Liver (tissue), 9 donors: ENCODE results near the gene PATZ1. TPM values are rescaled to one million over a fixed set of nuclear protein-coding genes. Genes with fewer than 3 reads are reported as not detected.

Experiments used
- DNase-seq: peaks from one replicate; pipeline ENCODE4 v3.0.0-alpha.2; 2017; ENCODE audit warnings: low spot score
- H3K27ac ChIP-seq, 2 donors: one replicate each; pipeline ENCODE4 v1.7.0; 2013; ENCODE audit warnings: inconsistent platforms in 2 of 2, low read length in 2 of 2, control low read depth in 1 of 2, low read depth in 1 of 2, mild to moderate bottlenecking in 1 of 2
- H3K27me3 ChIP-seq, 4 donors: one replicate each; pipeline versions ENCODE4 v1.6.1 to v1.7.0; 2013; ENCODE audit warnings: low read length in 3 of 4, inconsistent platforms in 1 of 4, mild to moderate bottlenecking in 1 of 4, moderate library complexity in 1 of 4; ENCODE audit not compliant: control insufficient read depth in 4 of 4, insufficient read depth in 4 of 4
- H3K36me3 ChIP-seq, 4 donors: one replicate each; pipeline versions ENCODE4 v1.6.1 to v1.7.0; 2013; ENCODE audit warnings: low read length in 3 of 4, mild to moderate bottlenecking in 3 of 4, low read depth in 1 of 4, moderate library complexity in 1 of 4; ENCODE audit not compliant: control insufficient read depth in 4 of 4, insufficient read depth in 3 of 4
- H3K4me1 ChIP-seq, 4 donors: one replicate each; pipeline versions ENCODE4 v1.6.1 to v1.7.0; 2013; ENCODE audit warnings: low read length in 3 of 4, mild to moderate bottlenecking in 3 of 4, moderate library complexity in 1 of 4; ENCODE audit not compliant: control insufficient read depth in 4 of 4, insufficient read depth in 4 of 4
- H3K4me3 ChIP-seq, 3 donors: one replicate each; pipeline versions ENCODE4 v1.6.1 to v1.7.0; 2013; ENCODE audit warnings: low read length in 3 of 3, control low read depth in 1 of 3, low read depth in 1 of 3, mild to moderate bottlenecking in 1 of 3
- H3K9ac ChIP-seq, 2 donors: one replicate each; pipeline ENCODE4 v1.7.0; 2013; ENCODE audit warnings: low read length in 2 of 2, mild to moderate bottlenecking in 2 of 2, moderate library complexity in 2 of 2, control low read depth in 1 of 2, low read depth in 1 of 2
- H3K9me3 ChIP-seq, 4 donors: one replicate each; pipeline versions ENCODE4 v1.6.1 to v1.7.0; 2013; ENCODE audit warnings: low read length in 3 of 4; ENCODE audit not compliant: control insufficient read depth in 4 of 4
- ATF3 ChIP-seq: IDR thresholded peaks from 2 replicates; pipeline ENCODE4 v1.6.1; 2016; ENCODE audit warnings: antibody characterized with exemption
- CTCF ChIP-seq: fragments of 150-350 bp; IDR thresholded peaks from 2 replicates; pipeline ENCODE4 v1.5.1; 2017; ENCODE audit warnings: improper control_type of control experiment, low read depth, low read length; ENCODE audit not compliant: missing input control
- EGR1 ChIP-seq, 2 donors: IDR thresholded peaks; 2 replicates each; pipeline ENCODE4 v1.6.1; 2016 to 2018; ENCODE audit warnings: antibody characterized with exemption in 2 of 2, low read depth in 2 of 2
- FOXA1 ChIP-seq: IDR thresholded peaks from 2 replicates; pipeline ENCODE4 v1.6.1; 2016; ENCODE audit warnings: antibody characterized with exemption
- FOXA2 ChIP-seq: IDR thresholded peaks from 2 replicates; pipeline ENCODE4 v1.6.1; 2016; ENCODE audit warnings: antibody characterized with exemption
- GABPA ChIP-seq, 2 donors: IDR thresholded peaks in 1 of 2; conservative IDR thresholded peaks in 1 of 2; 2 replicates each; pipeline ENCODE4 v1.6.1; 2016; ENCODE audit warnings: antibody characterized with exemption in 2 of 2, mild to moderate bottlenecking in 1 of 2, moderate library complexity in 1 of 2
- HNF4A ChIP-seq, 2 donors: conservative IDR thresholded peaks; 2 replicates each; pipeline ENCODE4 v1.6.1; 2016; ENCODE audit warnings: antibody characterized with exemption in 2 of 2, mild to moderate bottlenecking in 2 of 2
- HNF4G ChIP-seq: IDR thresholded peaks from 2 replicates; pipeline ENCODE4 v1.6.1; 2016; ENCODE audit warnings: antibody characterized with exemption
- JUND ChIP-seq, 2 donors: IDR thresholded peaks; 2 replicates each; pipeline ENCODE4 v1.6.1; 2016; ENCODE audit warnings: antibody characterized with exemption in 2 of 2
- MAX ChIP-seq: IDR thresholded peaks from 2 replicates; pipeline ENCODE4 v1.6.1; 2016; ENCODE audit warnings: antibody characterized with exemption
- NR2F2 ChIP-seq: IDR thresholded peaks from 2 replicates; pipeline ENCODE4 v1.6.1; 2016; ENCODE audit warnings: antibody characterized with exemption
- RAD21 ChIP-seq, 2 donors: IDR thresholded peaks; 2 replicates each; pipeline ENCODE4 v1.6.1; 2016; ENCODE audit warnings: antibody characterized with exemption in 2 of 2, mild to moderate bottlenecking in 2 of 2
- REST ChIP-seq: IDR thresholded peaks from 2 replicates; pipeline ENCODE4 v1.6.1; 2016; ENCODE audit warnings: antibody characterized with exemption, mild to moderate bottlenecking
- RXRA ChIP-seq, 2 donors: IDR thresholded peaks; 2 replicates each; pipeline ENCODE4 v1.6.1; 2017 to 2018; ENCODE audit warnings: antibody characterized with exemption in 2 of 2, mild to moderate bottlenecking in 1 of 2
- SP1 ChIP-seq: IDR thresholded peaks from 2 replicates; pipeline ENCODE4 v1.6.1; 2018; ENCODE audit warnings: antibody characterized with exemption, mild to moderate bottlenecking
- TAF1 ChIP-seq: conservative IDR thresholded peaks from 2 replicates; pipeline ENCODE4 v1.6.1; 2016; ENCODE audit warnings: antibody characterized with exemption, mild to moderate bottlenecking
- YY1 ChIP-seq: IDR thresholded peaks from 2 replicates; pipeline ENCODE4 v1.6.1; 2016; ENCODE audit warnings: antibody characterized with exemption, mild to moderate bottlenecking
- ZBTB33 ChIP-seq: IDR thresholded peaks from 2 replicates; pipeline ENCODE4 v1.6.1; 2016; ENCODE audit warnings: antibody characterized with exemption
- WGBS: extraction: QIAGEN DNeasy Blood & Tissue Kit; methylation state at CpG from one replicate; pipeline ENCODE4 v1.1.7; 2013; 5-methylcytosine and 5-hydroxymethylcytosine counted together
- polyA plus RNA-seq, 2 donors: library from polyadenylated mRNA; stranded (reverse) in 1 of 2; unstranded in 1 of 2; fragments of 200-250 nt in 1 of 2; fragments of >200 nt in 1 of 2; fragmentation: Nextera tagmentation in 1 of 2; extraction: Ambion mirVana in 1 of 2; gene quantifications; one replicate each; pipeline versions ENCODE4 v1.2.1 to v1.2.3, GENCODE V29; 2013 to 2015
- total RNA-seq, 2 donors: library from RNA; depleted of rRNA; stranded (reverse); fragments of >200 nt; gene quantifications; one replicate each; pipeline ENCODE4 v1.2.3, GENCODE V29; 2014
- donor health status: healthy.
- donor health status: healthy.
- donor health status: healthy.
- donor health status: healthy.
- donor health status: healthy.

PATZ1 gene
- total and polyA plus RNA-seq, 4 donors: 3.8 to 13.5 (median 10.1) TPM

- DNase-seq: no peak
- Histone ChIP-seq H3K27me3 (no peaks in the 10 kb centered on the region), H3K9ac (no peak overlapping the region), H3K4me1 (peaks cover 24 to 60% (median 44%) of the 10 kb centered on the region in 4 donors), H3K27ac (no peak overlapping the region), H3K9me3 (no peaks in the 10 kb centered on the region), H3K4me3 (no peak overlapping the region), H3K36me3 (peaks cover 7 to 29% (median 11%) of the 10 kb centered on the region in 4 donors)
- no peak for TF ChIP-seq ATF3
- TF ChIP-seq FOXA2: no peak
- no peak for TF ChIP-seq FOXA1
- TF ChIP-seq RAD21 (IDR thresholded peaks at IDR 0.05): no peak
- TF ChIP-seq ZBTB33: no peak
- TF ChIP-seq MAX: no peak
- TF ChIP-seq RXRA (IDR thresholded peaks at IDR 0.05): no peak
- TF ChIP-seq HNF4G: no peak
- no peak for TF ChIP-seq TAF1
- no peak for TF ChIP-seq JUND (IDR thresholded peaks at IDR 0.05)
- no peak for TF ChIP-seq REST
- no peak for TF ChIP-seq GABPA (IDR thresholded peaks at IDR 0.05 in 1 of 2, conservative IDR thresholded peaks at IDR 0.05 in 1 of 2)
- TF ChIP-seq EGR1 (IDR thresholded peaks at IDR 0.05; ENCODE audit: low read depth in 2 of 2): no peak
- no peak for TF ChIP-seq HNF4A (conservative IDR thresholded peaks at IDR 0.05)
- no peak for TF ChIP-seq SP1
- TF ChIP-seq CTCF: no peak
- TF ChIP-seq NR2F2: no peak
- no peak for TF ChIP-seq YY1
- WGBS: 89% methylated on average over 6 of the region's 6 CpGs
Observed at GRCh38 chr22:31340360-31340759, 5.8 kb downstream of the PATZ1 start.
